Ovary (tissue), 9 donors: ENCODE data around the gene IFI27L1. TPM values are rescaled to one million over a fixed set of nuclear protein-coding genes. Genes with fewer than 3 reads are reported as not detected.

ENCODE experiments used
- DNase-seq, 5 donors: peaks; one replicate each; pipeline ENCODE4 v3.0.0-alpha.2; 2019 to 2020
- H3K27ac ChIP-seq, 2 donors: fragments of 200-600 bp; one replicate each; pipeline versions ENCODE4 v1.5.1 to v1.8.0; 2019 to 2022
- H3K27me3 ChIP-seq: fragments of 200-600 bp; one replicate; pipeline ENCODE4 v1.8.0; 2022
- H3K36me3 ChIP-seq: fragments of 200-600 bp; sonication (generic); one replicate; pipeline ENCODE4 v1.5.1; 2019
- H3K4me1 ChIP-seq: one replicate; pipeline ENCODE4 v1.8.1; 2013; ENCODE audit warnings: mild to moderate bottlenecking, moderate library complexity; ENCODE audit not compliant: insufficient read depth
- H3K4me3 ChIP-seq: fragments of 200-600 bp; sonication (generic); one replicate; pipeline ENCODE4 v1.5.1; 2017
- H3K9me3 ChIP-seq, 2 donors: fragments of 200-600 bp in 1 of 2; sonication (generic) in 1 of 2; one replicate each; pipeline versions ENCODE4 v1.5.1 to v1.8.1; 2013 to 2019; ENCODE audit warnings: mild to moderate bottlenecking in 1 of 2, moderate library complexity in 1 of 2
- CTCF ChIP-seq, 3 donors: fragments of 450-650 bp in 2 of 3; fragments of 200-600 bp in 1 of 3; IDR thresholded peaks; one replicate each; pipeline versions ENCODE4 v1.5.1 to v1.8.0; 2016 to 2022; ENCODE audit warnings: antibody characterized with exemption in 3 of 3, mild to moderate bottlenecking in 1 of 3
- EP300 ChIP-seq: sonication (generic); formaldehyde crosslinking; IDR thresholded peaks from one replicate; pipeline ENCODE4 v1.6.1; 2017; ENCODE audit warnings: antibody characterized with exemption
- POLR2A ChIP-seq: fragments of 450-650 bp; IDR thresholded peaks from one replicate; pipeline ENCODE4 v1.6.1; 2017; ENCODE audit warnings: antibody characterized with exemption, mild to moderate bottlenecking, moderate library complexity
- WGBS, 3 donors: extraction: QIAGEN DNeasy Blood & Tissue Kit in 1 of 3; methylation state at CpG; one replicate each; pipeline versions ENCODE4 v1.1.5 to v1.1.7; 2013 to 2017; 5-methylcytosine and 5-hydroxymethylcytosine counted together
- intact Hi-C, 4 donors: fragments of 100-400 bp; cut with DNase I; formaldehyde crosslinking; loops; one replicate each; pipeline versions ENCODE4 v1.11.0 to v1.15.1; 2022 to 2023
- polyA plus RNA-seq, 2 donors: library from polyadenylated mRNA; stranded (reverse); fragments of 200-250 nt in 1 of 2; fragments of 350-450 nt in 1 of 2; fragmentation: Illumina TruSeq in 1 of 2; extraction: RNeasy Lipid Tissue Mini Kit (QIAGEN cat#74804) in 1 of 2; gene quantifications; one replicate each; pipeline ENCODE4 v1.2.3, GENCODE V29; 2013 to 2014
- total RNA-seq, 7 donors: library from RNA; depleted of rRNA in 2 of 7; stranded (reverse); fragments of >200 nt in 2 of 7; fragmentation: NEBNext Ultra II Directional in 3 of 7; extraction: Animal tissue kit (Norgen Biotek cat#: 25700) in 3 of 7; gene quantifications; one replicate each; pipeline versions ENCODE4 v1.1.0 to v1.2.4, GENCODE V29; 2016 to 2023
- donor health status: DM: no; HTN: no; CAD: no; lungs with moderate emphysema.
- donor health status: DM: no; HTN: no; CAD: no.
- donor health status: Bipolar disorder and iron deficiency.
- donor health status: DM: yes; HTN: yes; CAD: no.
- donor health status: DM: no; HTN: no; CAD: no.
- donor health status: DM: yes; HTN: yes; CAD: no.

IFI27L1 gene
- total and polyA plus RNA-seq, 9 donors = 21.5 to 57.0 (median 32.8) TPM

- no peak overlapping the region for H3K27ac ChIP-seq
- WGBS, 3 donors = 88 to 94% (median 90%) methylated on average over 6 of the region's 6 CpGs
- no peaks in the 10 kb centered on the region for H3K9me3 ChIP-seq
- no peaks in the 10 kb centered on the region for H3K4me1 ChIP-seq
- DNase-seq = no peak
- intact Hi-C loops = loop anchor here in 2 of 4 donors (5.0 kb wide), 2 partner anchors 70 to 75 kb away; no protein-coding TSS in a partner anchor
- H3K36me3 ChIP-seq = no peaks in the 10 kb centered on the region
- TF ChIP-seq CTCF (IDR thresholded peaks at IDR 0.05) (no peak), EP300 (no peak), POLR2A (no peak)
- H3K4me3 ChIP-seq = no peak overlapping the region
- no peaks in the 10 kb centered on the region for H3K27me3 ChIP-seq
Measured at GRCh38 chr14:94127330-94127729, 46.2 kb downstream of the IFI27L1 start.

- DNase-seq = peak in 1 of 5 donors; percentile 37
- no peaks in the 10 kb centered on the region for H3K9me3 ChIP-seq
- 86 to 88% (median 87%) methylated on average over 14 of the region's 14 CpGs for WGBS, 3 donors
- no peaks in the 10 kb centered on the region for H3K4me1 ChIP-seq
- no peak for TF ChIP-seq EP300
- TF ChIP-seq CTCF (IDR thresholded peaks at IDR 0.05) = no peak
- TF ChIP-seq POLR2A = no peak
- H3K27ac ChIP-seq = peak overlapping the region; percentile 91 to 94
- intact Hi-C loops = loop anchor here in 2 of 4 donors (5.0 kb wide), 2 partner anchors 71 to 76 kb away; no protein-coding TSS in a partner anchor
- H3K4me3 ChIP-seq = no peak overlapping the region
- no peaks in the 10 kb centered on the region for H3K36me3 ChIP-seq
- no peaks in the 10 kb centered on the region for H3K27me3 ChIP-seq
Measured at GRCh38 chr14:94128216-94128839, 47.2 kb downstream of the IFI27L1 start.

- H3K36me3 ChIP-seq = no peaks in the 10 kb centered on the region
- no peak for TF ChIP-seq EP300
- peak; percentile 37 to 46 (median 42) for TF ChIP-seq CTCF (IDR thresholded peaks at IDR 0.05)
- TF ChIP-seq POLR2A = peak; percentile 27
- 0 to 1% (median 1%) methylated on average over 25 to 27 of the region's 27 CpGs for WGBS, 3 donors
- no peaks in the 10 kb centered on the region for H3K4me1 ChIP-seq
- intact Hi-C loops = loop anchor here in 2 of 4 donors (5.0 kb wide), 2 partner anchors 72 to 77 kb away; no protein-coding TSS in a partner anchor
- DNase-seq = peak; percentile 75 to 80 (median 78)
- H3K27me3 ChIP-seq = no peaks in the 10 kb centered on the region
- H3K9me3 ChIP-seq = no peaks in the 10 kb centered on the region
- peak within 1 kb of the TSS; percentile 50 for H3K4me3 ChIP-seq
- H3K27ac ChIP-seq = peak within 1 kb of the TSS; percentile 91 to 94
Measured at GRCh38 chr14:94129111-94129757, 48.1 kb downstream of the IFI27L1 start, which contains the start of gene IFI27L2. Gene IFI27L2, minus strand, starts transcription at chr14:94129604. Its CDS starts 40 bp downstream, at chr14:94129564.

GRCh38 chr14:94129758-94130414 is 48.8 kb downstream of the IFI27L1 start:
- no peak for TF ChIP-seq CTCF (IDR thresholded peaks at IDR 0.05)
- TF ChIP-seq POLR2A = no peak
- TF ChIP-seq EP300 = no peak
- peak overlapping the region; percentile 91 to 94 for H3K27ac ChIP-seq
- WGBS, 3 donors = 0 to 2% (median 1%) methylated on average over 12 of the region's 12 CpGs
- DNase-seq = peak; percentile 57 to 68 (median 65)
- no peaks in the 10 kb centered on the region for H3K4me1 ChIP-seq
- intact Hi-C loops = loop anchor here in 3 of 4 donors (5.0 to 10.0 kb wide), 4 partner anchors 73 to 185 kb away; no protein-coding TSS in a partner anchor
- no peaks in the 10 kb centered on the region for H3K9me3 ChIP-seq
- no peaks in the 10 kb centered on the region for H3K36me3 ChIP-seq
- H3K27me3 ChIP-seq = no peaks in the 10 kb centered on the region
- peak overlapping the region; percentile 50 for H3K4me3 ChIP-seq
